ENCODE data around the gene ZNF526. TPM values are rescaled to one million over a fixed set of nuclear protein-coding genes. Genes with fewer than 3 reads are reported as not detected.
A peak's percentile ranks its signal among the peaks of the same experiment; 100 is the strongest.

Gene ZNF526
- total RNA-seq, 2 experiments from 2014 or later = 21.5 to 21.7 TPM

- peak; percentile 72 for DNase-seq
- CTCF ChIA-PET = interaction anchor here (1.0 to 4.1 kb wide), 16 partner anchors 8 to 249 kb away, joined by 3 to 23 read pairs (median 4); partner anchors contain the start of genes DEDD2, POU2F2 and ZNF526
- H3K4me3 Mint-ChIP-seq = peak overlapping the region; percentile 7
- H3K36me3 Mint-ChIP-seq (ENCODE audit: low read depth) = peaks cover 3% of the 10 kb centered on the region
- H3K9me3 Mint-ChIP-seq = no peaks in the 10 kb centered on the region
- POLR2A ChIA-PET = interaction anchor here (0.7 to 6.7 kb wide), 6 partner anchors 9 to 98 kb away, joined by 3 to 82 read pairs (median 4); partner anchors contain the start of gene ZNF526
- H3K4me1 Mint-ChIP-seq = peaks cover 57% of the 10 kb centered on the region
- H3K27ac Mint-ChIP-seq = peak overlapping the region; percentile 89
- no peaks in the 10 kb centered on the region for H3K27me3 Mint-ChIP-seq
These were observed 35.7 kb upstream of the ZNF526 start for GRCh38 chr19:42184401-42184861.

DNA sequence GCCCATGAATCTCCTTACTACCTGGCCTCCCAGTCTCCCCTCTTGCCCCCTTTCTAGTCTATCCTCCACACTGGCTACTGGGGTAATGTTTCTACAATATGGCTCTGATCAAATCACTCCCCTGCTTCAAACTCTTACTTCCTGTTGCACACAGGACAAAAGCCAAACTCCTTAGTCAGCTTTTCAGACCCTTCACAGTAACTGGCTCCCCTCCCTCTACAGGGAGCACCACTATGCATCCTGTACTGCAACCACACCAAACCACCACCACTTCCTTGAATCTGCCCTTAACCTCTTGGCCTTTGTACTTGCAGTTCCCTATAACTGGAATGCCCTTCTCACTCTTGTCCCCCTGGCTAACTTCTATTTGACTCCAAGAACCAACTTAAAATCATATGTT lies 34.8 kb upstream of the ZNF526 start:
- Mint-ChIP-seq H3K27ac (peak overlapping the region; percentile 89), H3K9me3 (no peaks in the 10 kb centered on the region), H3K4me3 (peak overlapping the region; percentile 41), H3K36me3 (ENCODE audit: low read depth) (peaks cover 3% of the 10 kb centered on the region), H3K4me1 (peaks cover 62% of the 10 kb centered on the region), H3K27me3 (no peaks in the 10 kb centered on the region)
- ChIA-PET CTCF (interaction anchor here (0.8 to 4.1 kb wide), 14 partner anchors 9 to 248 kb away, joined by 3 to 23 read pairs (median 6); partner anchors contain the start of genes DEDD2, POU2F2 and ZNF526), POLR2A (interaction anchor here (0.7 to 6.7 kb wide), 8 partner anchors 10 to 93 kb away, joined by 3 to 82 read pairs (median 4); partner anchors contain the start of gene ZNF526)
- peak; percentile 71 for DNase-seq

DNA sequence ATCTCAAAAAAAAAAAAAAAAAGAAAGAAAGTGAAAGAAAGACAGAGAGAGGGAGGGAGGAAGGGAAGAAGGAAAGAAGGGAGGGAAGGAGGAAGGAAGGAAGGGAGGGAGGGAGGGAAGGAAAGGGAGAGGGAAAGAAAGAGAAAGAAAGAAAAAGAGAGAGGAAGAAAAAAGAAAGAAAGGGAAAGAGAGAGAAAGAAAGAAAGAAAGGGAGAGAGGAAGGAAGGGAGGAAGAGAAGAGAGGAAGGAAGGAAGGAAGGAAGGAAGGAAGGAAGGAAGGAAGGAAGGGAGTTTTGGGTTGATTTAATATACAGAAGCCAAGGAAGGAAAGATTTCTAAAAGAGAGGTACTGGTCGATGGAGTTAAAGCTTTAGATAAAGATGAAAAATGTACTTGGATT lies 31.4 kb upstream of the ZNF526 start:
- Mint-ChIP-seq H3K27me3 (no peaks in the 10 kb centered on the region), H3K36me3 (ENCODE audit: low read depth) (peaks cover 14% of the 10 kb centered on the region), H3K4me3 (no peak overlapping the region), H3K27ac (no peak overlapping the region), H3K4me1 (peaks cover 73% of the 10 kb centered on the region), H3K9me3 (peaks cover 5% of the 10 kb centered on the region)
- ChIA-PET CTCF (interaction anchor here (0.6 to 1.2 kb wide), 2 partner anchors 56 to 199 kb away, joined by 3 to 6 read pairs; partner anchors contain the start of gene POU2F2), POLR2A (interaction anchor here (1.2 to 6.7 kb wide), 3 partner anchors 11 to 28 kb away, joined by 3 to 82 read pairs (median 5); no protein-coding TSS in a partner anchor)
- DNase-seq = no peak

DNA sequence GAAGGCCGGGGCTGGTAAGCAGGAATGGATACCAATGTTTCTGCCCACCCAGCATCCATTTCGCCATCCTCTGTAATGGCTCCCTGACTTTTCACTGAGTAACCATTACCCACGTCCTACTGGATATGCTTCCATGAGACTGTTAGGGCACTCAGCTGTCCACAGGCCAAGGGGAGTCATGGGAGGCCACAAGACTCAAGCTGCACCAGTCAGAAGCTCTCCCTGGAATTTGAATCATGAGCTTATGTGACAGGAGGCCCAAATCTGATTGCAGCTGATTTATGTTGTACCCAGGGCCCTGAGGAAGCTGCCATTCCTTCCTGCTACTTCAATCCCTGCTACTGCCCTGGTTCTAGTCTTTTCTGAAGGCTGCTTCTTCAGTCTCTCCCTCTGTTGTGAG lies 31.0 kb upstream of the ZNF526 start:
- Mint-ChIP-seq H3K9me3 (peaks cover 7% of the 10 kb centered on the region), H3K27ac (no peak overlapping the region), H3K27me3 (no peaks in the 10 kb centered on the region), H3K36me3 (ENCODE audit: low read depth) (peaks cover 18% of the 10 kb centered on the region), H3K4me1 (peaks cover 73% of the 10 kb centered on the region), H3K4me3 (no peak overlapping the region)
- POLR2A ChIA-PET = interaction anchor here (1.2 to 6.7 kb wide), 3 partner anchors 10 to 27 kb away, joined by 3 to 82 read pairs (median 5); no protein-coding TSS in a partner anchor
- DNase-seq = no peak
- CTCF ChIA-PET = interaction anchor here (0.6 to 1.2 kb wide), 3 partner anchors 11 to 200 kb away, joined by 3 to 6 read pairs (median 3); partner anchors contain the start of gene POU2F2

GRCh38 chr19:42191330-42191729 lies 28.8 kb upstream of the ZNF526 start:
- Mint-ChIP-seq H3K4me3 (no peak overlapping the region), H3K27ac (peak overlapping the region; percentile 41), H3K27me3 (no peaks in the 10 kb centered on the region), H3K4me1 (peaks cover 60% of the 10 kb centered on the region), H3K36me3 (ENCODE audit: low read depth) (peaks cover 24% of the 10 kb centered on the region), H3K9me3 (peaks cover 9% of the 10 kb centered on the region)
- ChIA-PET CTCF (interaction anchor here (0.9 to 1.6 kb wide), 4 partner anchors 8 to 59 kb away, joined by 3 to 6 read pairs (median 4); partner anchors contain the start of gene POU2F2), POLR2A (interaction anchor here (1.2 kb wide), 1 partner anchor 9 kb away, joined by 11 read pairs; no protein-coding TSS in a partner anchor)
- no peak for DNase-seq

- H3K27me3 Mint-ChIP-seq = no peaks in the 10 kb centered on the region
- peaks cover 9% of the 10 kb centered on the region for H3K9me3 Mint-ChIP-seq
- H3K36me3 Mint-ChIP-seq (ENCODE audit: low read depth) = peaks cover 28% of the 10 kb centered on the region
- ChIA-PET CTCF (interaction anchor here (0.9 to 1.6 kb wide), 3 partner anchors 7 to 59 kb away, joined by 4 to 6 read pairs (median 4); partner anchors contain the start of gene POU2F2), POLR2A (interaction anchor here (1.2 kb wide), 1 partner anchor 8 kb away, joined by 11 read pairs; no protein-coding TSS in a partner anchor)
- H3K4me1 Mint-ChIP-seq = peaks cover 60% of the 10 kb centered on the region
- no peak for DNase-seq
- no peak overlapping the region for H3K4me3 Mint-ChIP-seq
- peak overlapping the region; percentile 12 for H3K27ac Mint-ChIP-seq
These were observed 28.3 kb upstream of the ZNF526 start for GRCh38 chr19:42191855-42192254.

- H3K4me3 Mint-ChIP-seq = no peak overlapping the region
- DNase-seq = no peak
- no peaks in the 10 kb centered on the region for H3K27me3 Mint-ChIP-seq
- ChIA-PET POLR2A (interaction anchor here (0.7 kb wide), 1 partner anchor 99 kb away, joined by 4 read pairs; no protein-coding TSS in a partner anchor), CTCF (no interaction called here)
- peaks cover 41% of the 10 kb centered on the region for H3K36me3 Mint-ChIP-seq (ENCODE audit: low read depth)
- H3K9me3 Mint-ChIP-seq = peaks cover 9% of the 10 kb centered on the region
- H3K4me1 Mint-ChIP-seq = peaks cover 70% of the 10 kb centered on the region
- no peak overlapping the region for H3K27ac Mint-ChIP-seq
These were observed 26.8 kb upstream of the ZNF526 start for GRCh38 chr19:42193294-42193693.

DNA sequence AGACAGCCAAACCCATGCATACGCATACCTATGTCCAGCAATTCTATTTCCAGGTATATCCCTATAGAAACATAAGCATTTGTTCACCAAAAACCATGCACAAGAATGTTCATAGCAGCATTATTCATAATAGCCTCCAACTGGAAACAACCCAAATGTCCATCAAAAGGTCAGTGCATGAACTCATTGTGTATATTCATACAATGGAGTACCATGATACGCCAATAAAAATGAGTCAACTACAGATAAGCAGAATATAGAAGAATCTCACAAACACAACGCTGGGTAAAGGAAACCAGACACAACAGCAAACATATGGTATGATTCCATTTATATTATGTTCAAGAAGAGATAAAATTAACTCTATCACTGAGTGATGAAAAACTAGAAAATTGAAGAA lies 26.4 kb upstream of the ZNF526 start:
- ChIA-PET POLR2A (no interaction called here), CTCF (no interaction called here)
- Mint-ChIP-seq H3K4me3 (no peak overlapping the region), H3K36me3 (ENCODE audit: low read depth) (peaks cover 44% of the 10 kb centered on the region), H3K4me1 (peaks cover 72% of the 10 kb centered on the region), H3K9me3 (peaks cover 9% of the 10 kb centered on the region), H3K27me3 (no peaks in the 10 kb centered on the region), H3K27ac (no peak overlapping the region)
- no peak for DNase-seq

DNA sequence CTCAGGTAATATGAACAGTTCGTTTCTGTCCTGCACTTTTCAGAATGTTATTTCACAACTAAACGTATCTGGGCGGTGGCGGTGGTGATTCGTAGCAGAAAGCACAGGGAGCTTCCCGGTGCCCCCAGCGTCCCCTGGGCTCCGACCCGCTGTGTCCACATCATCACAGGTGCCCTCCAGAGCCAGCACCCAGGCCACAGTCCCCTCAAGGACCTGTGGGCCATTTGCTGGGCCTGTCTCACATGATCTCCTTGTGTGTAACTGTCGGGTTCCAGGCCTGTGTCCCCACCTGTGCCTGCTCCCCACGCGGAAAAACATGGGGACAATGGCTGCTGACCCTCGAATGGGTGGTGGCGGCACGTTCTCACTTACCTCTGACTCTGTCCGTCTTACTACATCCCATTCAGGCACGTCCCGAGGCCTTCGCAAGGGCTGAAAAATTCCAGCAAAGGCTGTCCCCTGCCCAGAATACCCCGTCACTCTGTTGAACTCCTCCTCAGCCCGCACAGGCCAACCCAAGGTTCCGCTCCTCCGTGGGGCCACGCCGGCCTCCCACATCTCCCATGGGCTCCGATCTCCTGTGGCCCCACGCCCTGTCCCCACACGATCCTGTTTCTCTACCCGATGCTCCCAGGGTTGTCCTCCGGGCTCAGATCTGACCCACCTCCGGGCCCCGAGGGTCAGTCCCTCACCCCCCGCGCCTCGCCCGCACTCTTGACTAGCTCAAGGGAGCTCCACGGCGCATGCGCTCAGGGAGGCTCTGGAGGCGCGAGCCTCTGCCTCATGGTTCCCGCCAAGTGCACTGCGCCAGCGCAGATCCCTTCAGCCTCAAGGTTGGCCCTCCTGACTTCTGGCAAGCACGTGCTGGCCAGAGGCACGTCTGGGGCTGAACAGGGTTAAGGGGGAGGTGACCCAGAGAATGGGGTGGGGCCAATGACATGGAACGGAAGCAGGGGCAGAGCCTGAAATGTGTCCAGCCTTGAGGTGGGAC lies 23.8 kb upstream of the ZNF526 start:
- ChIA-PET POLR2A (interaction anchor here (3.3 to 5.8 kb wide), 2 partner anchors 9 to 24 kb away, joined by 20 to 82 read pairs; partner anchors contain the start of gene ZNF526), CTCF (no interaction called here)
- no peak overlapping the region for H3K4me3 Mint-ChIP-seq
- peaks cover 78% of the 10 kb centered on the region for H3K4me1 Mint-ChIP-seq
- no peak for DNase-seq
- peaks cover 69% of the 10 kb centered on the region for H3K36me3 Mint-ChIP-seq (ENCODE audit: low read depth)
- H3K27ac Mint-ChIP-seq = peak overlapping the region; percentile 77
- H3K27me3 Mint-ChIP-seq = no peaks in the 10 kb centered on the region
- H3K9me3 Mint-ChIP-seq = peaks cover 9% of the 10 kb centered on the region

DNA sequence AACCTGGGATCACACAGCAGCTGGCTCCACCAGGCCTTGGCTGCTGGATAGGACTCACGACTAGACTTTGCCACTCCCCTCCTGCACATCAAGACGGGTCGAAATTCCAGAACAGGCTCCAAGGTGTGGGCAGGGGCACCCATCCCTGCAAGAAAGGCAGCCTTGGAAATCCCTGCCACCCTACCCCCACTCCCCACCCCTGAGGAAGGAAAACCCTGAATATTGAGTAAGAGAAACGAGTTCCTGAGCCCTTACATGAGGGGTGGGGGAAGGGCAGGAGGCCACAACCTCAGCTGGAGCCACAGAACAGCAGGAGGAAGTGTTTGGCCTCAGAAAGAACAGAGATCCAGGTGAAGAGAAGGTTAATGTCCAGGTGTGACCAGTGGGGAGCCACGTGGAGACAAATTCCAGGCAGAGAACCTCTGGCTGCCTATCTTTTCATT lies 22.7 kb upstream of the ZNF526 start:
- H3K27ac Mint-ChIP-seq = peak overlapping the region; percentile 77
- DNase-seq = peak; percentile 50
- peaks cover 78% of the 10 kb centered on the region for H3K4me1 Mint-ChIP-seq
- CTCF ChIA-PET = interaction anchor here (1.4 to 4.4 kb wide), 4 partner anchors 12 to 89 kb away, joined by 3 to 23 read pairs (median 12); partner anchors contain the start of genes DEDD2 and GSK3A
- H3K27me3 Mint-ChIP-seq = no peaks in the 10 kb centered on the region
- peaks cover 74% of the 10 kb centered on the region for H3K36me3 Mint-ChIP-seq (ENCODE audit: low read depth)
- peaks cover 9% of the 10 kb centered on the region for H3K9me3 Mint-ChIP-seq
- POLR2A ChIA-PET = interaction anchor here (1.5 to 5.8 kb wide), 6 partner anchors 10 to 84 kb away, joined by 3 to 82 read pairs (median 22); partner anchors contain the start of genes DEDD2 and ZNF526
- peak overlapping the region; percentile 8 for H3K4me3 Mint-ChIP-seq

GRCh38 chr19:42198676-42199439 lies 21.3 kb upstream of the ZNF526 start:
- peak; percentile 90 for DNase-seq
- H3K9me3 Mint-ChIP-seq = peaks cover 2% of the 10 kb centered on the region
- H3K27ac Mint-ChIP-seq = peak overlapping the region; percentile 98
- POLR2A ChIA-PET = interaction anchor here (0.7 to 5.8 kb wide), 19 partner anchors 8 to 86 kb away, joined by 3 to 82 read pairs (median 7); partner anchors contain the start of genes CIC, DEDD2, GSK3A and POU2F2
- CTCF ChIA-PET = interaction anchor here (0.7 to 4.4 kb wide), 19 partner anchors 8 to 100 kb away, joined by 3 to 23 read pairs (median 5); partner anchors contain the start of genes DEDD2, GSK3A, POU2F2 and ZNF526
- H3K27me3 Mint-ChIP-seq = no peaks in the 10 kb centered on the region
- H3K4me1 Mint-ChIP-seq = peaks cover 84% of the 10 kb centered on the region
- H3K36me3 Mint-ChIP-seq (ENCODE audit: low read depth) = peaks cover 80% of the 10 kb centered on the region
- peak overlapping the region; percentile 72 for H3K4me3 Mint-ChIP-seq
